Measurements from ENCODE around the gene CASP3. TPM values are rescaled to one million over a fixed set of nuclear protein-coding genes. Genes with fewer than 3 reads are reported as not detected.

Gene CASP3
- total and polyA plus RNA-seq, 12 donors = 8.5 to 44.5 (median 19.4) TPM

GRCh38 chr4:184669251-184669650, 20.0 kb upstream of the CASP3 start:
- peaks cover 0 to 24% of the 10 kb centered on the region in 2 donors for H3K36me3 ChIP-seq (replicated peaks in 1 of 2)
- TF ChIP-seq POLR2A (IDR thresholded peaks at IDR 0.05) (no peak), CTCF (IDR thresholded peaks at IDR 0.05) (no peak)

GRCh38 chr4:184668511-184669114, 19.4 kb upstream of the CASP3 start:
- Histone ChIP-seq H3K4me3 (no peak overlapping the region), H3K9me3 (replicated peaks in 1 of 3) (no peaks in the 10 kb centered on the region), H3K36me3 (replicated peaks in 1 of 2) (peaks cover 0 to 23% of the 10 kb centered on the region in 2 donors), H3K27me3 (no peaks in the 10 kb centered on the region), H3K27ac (no peak overlapping the region), H3K4me1 (replicated peaks in 1 of 2) (peaks cover 0 to 3% of the 10 kb centered on the region in 2 donors)
- intact Hi-C loops (cut with DNase I) = no loop called here
- TF ChIP-seq POLR2A (IDR thresholded peaks at IDR 0.05) (no peak), CTCF (IDR thresholded peaks at IDR 0.05) (no peak)
- no peak for DNase-seq
- WGBS, 4 donors = 81 to 90% (median 86%) methylated on average over 9 of the region's 9 CpGs

More at GRCh38 chr4:184669251-184669650, 20.0 kb upstream of the CASP3 start:
- Histone ChIP-seq H3K4me1 (replicated peaks in 1 of 2) (peaks cover 0 to 3% of the 10 kb centered on the region in 2 donors), H3K27me3 (no peaks in the 10 kb centered on the region), H3K9me3 (replicated peaks in 1 of 3) (no peaks in the 10 kb centered on the region), H3K4me3 (no peak overlapping the region), H3K27ac (no peak overlapping the region)
- intact Hi-C loops (cut with DNase I) = no loop called here
- no peak for DNase-seq
- WGBS, 4 donors = 91 to 99% (median 93%) methylated on average over 7 of the region's 7 CpGs

- Histone ChIP-seq H3K36me3 (replicated peaks in 1 of 2) (peaks cover 0 to 23% of the 10 kb centered on the region in 2 donors), H3K9me3 (replicated peaks in 1 of 3) (no peaks in the 10 kb centered on the region), H3K27ac (no peak overlapping the region), H3K4me1 (replicated peaks in 1 of 2) (peaks cover 0 to 3% of the 10 kb centered on the region in 2 donors), H3K4me3 (no peak overlapping the region), H3K27me3 (no peaks in the 10 kb centered on the region)
- no peak for DNase-seq
- intact Hi-C loops (cut with DNase I) = no loop called here
- TF ChIP-seq POLR2A (IDR thresholded peaks at IDR 0.05) = no peak
- TF ChIP-seq CTCF (IDR thresholded peaks at IDR 0.05) = no peak
- 90 to 98% (median 95%) methylated on average over 9 of the region's 9 CpGs for WGBS, 4 donors
Observed at GRCh38 chr4:184668096-184668495, 18.8 kb upstream of the CASP3 start.

GRCh38 chr4:184666670-184667069, 17.4 kb upstream of the CASP3 start:
- H3K27me3 ChIP-seq = no peaks in the 10 kb centered on the region
- 47 to 62% (median 58%) methylated on average over 6 of the region's 6 CpGs for WGBS, 4 donors
- no peaks in the 10 kb centered on the region for H3K9me3 ChIP-seq (replicated peaks in 1 of 3)
- peaks cover 0 to 12% of the 10 kb centered on the region in 2 donors for H3K36me3 ChIP-seq (replicated peaks in 1 of 2)
- TF ChIP-seq CTCF (IDR thresholded peaks at IDR 0.05) (no peak), POLR2A (IDR thresholded peaks at IDR 0.05) (no peak)
- DNase-seq = no peak
- H3K27ac ChIP-seq = no peak overlapping the region
- H3K4me3 ChIP-seq = no peak overlapping the region
- H3K4me1 ChIP-seq (replicated peaks in 1 of 2) = peaks cover 0 to 3% of the 10 kb centered on the region in 2 donors
- intact Hi-C loops (cut with DNase I) = no loop called here

Measured in adrenal gland (tissue), 12 donors.